GM19025 (cell line): ENCODE measurements around the gene TIMM44.

ENCODE experiments used
- ATAC-seq: cut with Tn5 transposase; IDR thresholded peaks from one replicate; pipeline ENCODE4 v1.9.1; 2021; ENCODE audit warnings: mild to moderate bottlenecking, low read depth, moderate library complexity; ENCODE audit not compliant: unreplicated experiment

The TIMM44 gene

GRCh38 chr19:7916103-7916954 is 27.1 kb downstream of the TIMM44 start:
- no peak for ATAC-seq

GRCh38 chr19:7915250-7916102 is 28.0 kb downstream of the TIMM44 start:
- no peak for ATAC-seq

- no peak for ATAC-seq
Measured at GRCh38 chr19:7914598-7915045, 28.8 kb downstream of the TIMM44 start, which contains the start of gene TGFBR3L. TSS of gene TGFBR3L (plus strand) at chr19:7914830.

- no peak for ATAC-seq
Measured at GRCh38 chr19:7914099-7914498, 29.4 kb downstream of the TIMM44 start.

GRCh38 chr19:7913652-7914051 is 29.8 kb downstream of the TIMM44 start:
- no peak for ATAC-seq

GRCh38 chr19:7912697-7913564 is 30.5 kb downstream of the TIMM44 start:
- ATAC-seq = no peak

GRCh38 chr19:7912144-7912696 is 31.2 kb downstream of the TIMM44 start:
- no peak for ATAC-seq

- no peak for ATAC-seq
Measured at GRCh38 chr19:7911508-7912143, 31.8 kb downstream of the TIMM44 start.

GRCh38 chr19:7910321-7911161 is 32.9 kb downstream of the TIMM44 start:
- ATAC-seq = no peak

- ATAC-seq = no peak
Measured at GRCh38 chr19:7909471-7910067, 33.9 kb downstream of the TIMM44 start.

GRCh38 chr19:7908742-7909461 is 34.6 kb downstream of the TIMM44 start:
- no peak for ATAC-seq

GRCh38 chr19:7908078-7908699 is 35.3 kb downstream of the TIMM44 start:
- no peak for ATAC-seq

- no peak for ATAC-seq
Measured at GRCh38 chr19:7907544-7907943, 35.9 kb downstream of the TIMM44 start.

GRCh38 chr19:7907122-7907521 is 36.3 kb downstream of the TIMM44 start:
- ATAC-seq = no peak

- no peak for ATAC-seq
Measured at GRCh38 chr19:7905859-7906258, 37.6 kb downstream of the TIMM44 start.

- no peak for ATAC-seq
Measured at GRCh38 chr19:7905268-7905667, 38.2 kb downstream of the TIMM44 start.
